ENCODE data around the gene FOXE1. TPM values are rescaled to one million over a fixed set of nuclear protein-coding genes. Genes with fewer than 3 reads are reported as not detected.

Gene FOXE1
- total and polyA plus RNA-seq, 8 donors, result 0.03 to 0.16 (median 0.08) TPM; not detected in 1

- Histone ChIP-seq H3K36me3 (no peaks in the 10 kb centered on the region), H3K9me3 (no peaks in the 10 kb centered on the region), H3K4me3 (peak overlapping the region in 1 of 4 donors; percentile 30), H3K4me1 (no peaks in the 10 kb centered on the region), H3K27me3 (peaks cover 0 to 20% (median 13%) of the 10 kb centered on the region in 4 donors), H3K27ac (no peak overlapping the region)
- FAIRE-seq, result no peak
- ATAC-seq, result peak in 1 of 4 donors; percentile 28
- no peak for DNase-seq
- WGBS, 2 donors, result 15 to 19% methylated on average over 29 to 31 of the region's 31 CpGs
- no peak for TF ChIP-seq CTCF (IDR thresholded peaks at IDR 0.05)
- intact Hi-C loops (cut with DNase I), result no loop called here
These were observed 5.4 kb upstream of the FOXE1 start for GRCh38 chr9:97847474-97848214.

GRCh38 chr9:97848215-97848479 lies 4.9 kb upstream of the FOXE1 start:
- peak overlapping the region in 1 of 4 donors; percentile 30 for H3K4me3 ChIP-seq
- intact Hi-C loops (cut with DNase I), result no loop called here

GRCh38 chr9:97848480-97849237 lies 4.4 kb upstream of the FOXE1 start:
- Histone ChIP-seq H3K4me3 (peak overlapping the region in 1 of 4 donors; percentile 30), H3K27me3 (peaks cover 0 to 22% (median 13%) of the 10 kb centered on the region in 4 donors)
- no peak for FAIRE-seq

More at GRCh38 chr9:97848215-97848479, 4.9 kb upstream of the FOXE1 start:
- Histone ChIP-seq H3K27ac (no peak overlapping the region), H3K9me3 (no peaks in the 10 kb centered on the region), H3K4me1 (peaks cover 0 to 3% (median 0%) of the 10 kb centered on the region in 3 donors), H3K36me3 (no peaks in the 10 kb centered on the region), H3K27me3 (peaks cover 0 to 22% (median 13%) of the 10 kb centered on the region in 4 donors)
- FAIRE-seq (no peak), DNase-seq (no peak), ATAC-seq (no peak)
- WGBS, 2 donors, result 5% methylated on average over 7 of the region's 7 CpGs
- no peak for TF ChIP-seq CTCF (IDR thresholded peaks at IDR 0.05)

GRCh38 chr9:97849980-97850379 lies 3.0 kb upstream of the FOXE1 start:
- FAIRE-seq (no peak), ATAC-seq (no peak), DNase-seq (no peak)
- H3K4me1 ChIP-seq, result peaks cover 0 to 5% (median 0%) of the 10 kb centered on the region in 3 donors
- 41 to 45% methylated on average over 3 of the region's 3 CpGs for WGBS, 2 donors
- H3K4me3 ChIP-seq, result no peak overlapping the region
- peaks cover 0 to 26% (median 15%) of the 10 kb centered on the region in 4 donors for H3K27me3 ChIP-seq
- no peak overlapping the region for H3K27ac ChIP-seq
- H3K36me3 ChIP-seq, result no peaks in the 10 kb centered on the region
- TF ChIP-seq CTCF (IDR thresholded peaks at IDR 0.05), result no peak
- intact Hi-C loops (cut with DNase I), result no loop called here
- H3K9me3 ChIP-seq, result no peaks in the 10 kb centered on the region

More at GRCh38 chr9:97848480-97849237, 4.4 kb upstream of the FOXE1 start:
- 5 to 6% methylated on average over 61 of the region's 61 CpGs for WGBS, 2 donors
- Histone ChIP-seq H3K36me3 (no peaks in the 10 kb centered on the region), H3K27ac (no peak overlapping the region), H3K4me1 (peaks cover 0 to 5% (median 0%) of the 10 kb centered on the region in 3 donors), H3K9me3 (no peaks in the 10 kb centered on the region)
- TF ChIP-seq CTCF (IDR thresholded peaks at IDR 0.05), result no peak
- ATAC-seq (peak in 3 of 4 donors; percentile 25 to 56 (median 26)), DNase-seq (peak in 1 of 6 donors; percentile 77)
- intact Hi-C loops (cut with DNase I), result no loop called here
